ENCODE results near the gene DRG2.

DNA sequence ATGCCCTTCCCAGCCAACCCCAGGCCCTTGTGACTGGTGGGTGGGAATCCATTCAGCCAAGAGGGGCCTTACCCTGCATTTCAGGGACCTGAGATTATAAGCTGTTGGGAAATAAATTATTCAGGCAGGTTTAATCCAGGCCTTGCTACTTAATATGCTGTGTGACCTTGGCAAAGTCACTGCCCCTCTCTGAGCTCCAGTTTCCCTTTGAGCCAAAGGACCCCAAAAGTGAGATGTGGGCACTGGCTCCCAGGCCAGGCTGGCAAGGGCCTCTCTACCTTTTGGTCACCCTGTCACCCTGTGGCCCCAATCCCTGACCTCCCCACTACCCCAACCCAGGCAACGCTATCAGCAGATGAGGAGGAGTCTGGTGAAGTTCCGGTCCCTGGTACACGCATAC lies 54.7 kb downstream of the DRG2 start:
- TF ChIP-seq, protein P1, sequence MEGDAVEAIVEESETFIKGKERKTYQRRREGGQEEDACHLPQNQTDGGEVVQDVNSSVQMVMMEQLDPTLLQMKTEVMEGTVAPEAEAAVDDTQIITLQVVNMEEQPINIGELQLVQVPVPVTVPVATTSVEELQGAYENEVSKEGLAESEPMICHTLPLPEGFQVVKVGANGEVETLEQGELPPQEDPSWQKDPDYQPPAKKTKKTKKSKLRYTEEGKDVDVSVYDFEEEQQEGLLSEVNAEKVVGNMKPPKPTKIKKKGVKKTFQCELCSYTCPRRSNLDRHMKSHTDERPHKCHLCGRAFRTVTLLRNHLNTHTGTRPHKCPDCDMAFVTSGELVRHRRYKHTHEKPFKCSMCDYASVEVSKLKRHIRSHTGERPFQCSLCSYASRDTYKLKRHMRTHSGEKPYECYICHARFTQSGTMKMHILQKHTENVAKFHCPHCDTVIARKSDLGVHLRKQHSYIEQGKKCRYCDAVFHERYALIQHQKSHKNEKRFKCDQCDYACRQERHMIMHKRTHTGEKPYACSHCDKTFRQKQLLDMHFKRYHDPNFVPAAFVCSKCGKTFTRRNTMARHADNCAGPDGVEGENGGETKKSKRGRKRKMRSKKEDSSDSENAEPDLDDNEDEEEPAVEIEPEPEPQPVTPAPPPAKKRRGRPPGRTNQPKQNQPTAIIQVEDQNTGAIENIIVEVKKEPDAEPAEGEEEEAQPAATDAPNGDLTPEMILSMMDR (IDR thresholded peaks at IDR 0.05): no peak
- TF ChIP-seq POLR2AphosphoS5 (IDR thresholded peaks at IDR 0.05; ENCODE audit: low read depth, low read length) (no peak), SIN3A (IDR thresholded peaks at IDR 0.05; ENCODE audit: borderline replicate concordance, insufficient read depth, low read depth, low read length) (no peak), TCF7L2 (IDR thresholded peaks at IDR 0.05; ENCODE audit: low read depth, low read length) (no peak)
- TF ChIP-seq, protein P2, sequence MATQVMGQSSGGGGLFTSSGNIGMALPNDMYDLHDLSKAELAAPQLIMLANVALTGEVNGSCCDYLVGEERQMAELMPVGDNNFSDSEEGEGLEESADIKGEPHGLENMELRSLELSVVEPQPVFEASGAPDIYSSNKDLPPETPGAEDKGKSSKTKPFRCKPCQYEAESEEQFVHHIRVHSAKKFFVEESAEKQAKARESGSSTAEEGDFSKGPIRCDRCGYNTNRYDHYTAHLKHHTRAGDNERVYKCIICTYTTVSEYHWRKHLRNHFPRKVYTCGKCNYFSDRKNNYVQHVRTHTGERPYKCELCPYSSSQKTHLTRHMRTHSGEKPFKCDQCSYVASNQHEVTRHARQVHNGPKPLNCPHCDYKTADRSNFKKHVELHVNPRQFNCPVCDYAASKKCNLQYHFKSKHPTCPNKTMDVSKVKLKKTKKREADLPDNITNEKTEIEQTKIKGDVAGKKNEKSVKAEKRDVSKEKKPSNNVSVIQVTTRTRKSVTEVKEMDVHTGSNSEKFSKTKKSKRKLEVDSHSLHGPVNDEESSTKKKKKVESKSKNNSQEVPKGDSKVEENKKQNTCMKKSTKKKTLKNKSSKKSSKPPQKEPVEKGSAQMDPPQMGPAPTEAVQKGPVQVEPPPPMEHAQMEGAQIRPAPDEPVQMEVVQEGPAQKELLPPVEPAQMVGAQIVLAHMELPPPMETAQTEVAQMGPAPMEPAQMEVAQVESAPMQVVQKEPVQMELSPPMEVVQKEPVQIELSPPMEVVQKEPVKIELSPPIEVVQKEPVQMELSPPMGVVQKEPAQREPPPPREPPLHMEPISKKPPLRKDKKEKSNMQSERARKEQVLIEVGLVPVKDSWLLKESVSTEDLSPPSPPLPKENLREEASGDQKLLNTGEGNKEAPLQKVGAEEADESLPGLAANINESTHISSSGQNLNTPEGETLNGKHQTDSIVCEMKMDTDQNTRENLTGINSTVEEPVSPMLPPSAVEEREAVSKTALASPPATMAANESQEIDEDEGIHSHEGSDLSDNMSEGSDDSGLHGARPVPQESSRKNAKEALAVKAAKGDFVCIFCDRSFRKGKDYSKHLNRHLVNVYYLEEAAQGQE (IDR thresholded peaks at IDR 0.05; ENCODE audit: insufficient read depth in 1 of 2, low read depth in 2 of 2, low read length in 1 of 2): no peak

All from Panc1 (cell line).